SHP77 (cell line): ENCODE results near the gene HIVEP3.

ENCODE experiments used
- DNase-seq, 2 experiments: peaks; one replicate each; lab custom pipeline; 2025; lab: John Stamatoyannopoulos, UW

HIVEP3 gene

GRCh38 chr1:41533731-41534080 lies 385.0 kb downstream of the HIVEP3 start:
- DNase-seq = no peak

- DNase-seq = no peak
Measured at GRCh38 chr1:41533016-41533730, 385.5 kb downstream of the HIVEP3 start.

GRCh38 chr1:41532206-41532975 lies 386.3 kb downstream of the HIVEP3 start:
- DNase-seq = no peak

GRCh38 chr1:41530411-41530810 lies 388.3 kb downstream of the HIVEP3 start:
- no peak for DNase-seq

GRCh38 chr1:41529621-41530395 lies 388.9 kb downstream of the HIVEP3 start:
- no peak for DNase-seq

GRCh38 chr1:41528726-41529605 lies 389.8 kb downstream of the HIVEP3 start:
- DNase-seq = no peak

- DNase-seq = no peak
Measured at GRCh38 chr1:41528106-41528505, 390.6 kb downstream of the HIVEP3 start.

- no peak for DNase-seq
Measured at GRCh38 chr1:41526956-41527561, 391.7 kb downstream of the HIVEP3 start.

GRCh38 chr1:41525891-41526587 lies 392.7 kb downstream of the HIVEP3 start:
- no peak for DNase-seq

- DNase-seq = no peak
Measured at GRCh38 chr1:41524676-41525675, 393.7 kb downstream of the HIVEP3 start.

- no peak for DNase-seq
Measured at GRCh38 chr1:41523949-41524675, 394.6 kb downstream of the HIVEP3 start.

- no peak for DNase-seq
Measured at GRCh38 chr1:41523071-41523470, 395.7 kb downstream of the HIVEP3 start.

GRCh38 chr1:41521766-41522165 lies 397.0 kb downstream of the HIVEP3 start:
- no peak for DNase-seq

- no peak for DNase-seq
Measured at GRCh38 chr1:41520951-41521752, 397.6 kb downstream of the HIVEP3 start.

GRCh38 chr1:41519667-41520066 lies 399.1 kb downstream of the HIVEP3 start:
- DNase-seq = no peak

GRCh38 chr1:41518471-41518870 lies 400.3 kb downstream of the HIVEP3 start:
- DNase-seq = no peak

- DNase-seq = no peak
Measured at GRCh38 chr1:41517062-41517438, 401.7 kb downstream of the HIVEP3 start.
